ENCODE measurements around the gene TSPAN14.

DNA sequence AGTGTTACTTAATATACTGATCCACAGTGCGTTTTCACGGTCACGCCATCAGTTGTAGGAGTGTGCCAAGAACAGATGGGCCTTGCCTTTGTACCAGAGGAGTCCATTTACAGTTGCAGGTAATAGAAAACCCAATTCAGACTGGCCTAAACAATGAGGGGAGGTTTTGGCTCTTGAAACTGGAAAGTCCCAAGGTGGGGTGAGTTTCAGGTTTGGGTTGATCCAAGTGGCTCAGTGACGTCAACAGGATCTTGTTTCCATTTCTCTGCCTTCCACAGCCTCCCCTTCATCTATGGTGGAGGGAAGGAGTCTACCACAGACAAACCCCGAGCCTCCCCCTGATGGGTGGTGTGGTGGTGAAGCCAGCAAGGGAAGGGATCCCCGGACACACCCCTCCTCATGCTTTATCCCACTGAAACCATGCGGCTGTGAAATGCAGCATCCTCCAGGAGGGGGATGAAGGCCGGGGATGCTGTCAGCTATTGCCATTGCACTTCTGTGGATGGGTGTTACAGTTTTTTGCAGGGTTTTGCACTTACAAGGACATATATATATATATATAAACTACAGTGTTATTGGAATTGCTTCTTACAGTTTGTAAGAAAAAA lies 68.8 kb downstream of the TSPAN14 start:
- TF ChIP-seq, protein P1, sequence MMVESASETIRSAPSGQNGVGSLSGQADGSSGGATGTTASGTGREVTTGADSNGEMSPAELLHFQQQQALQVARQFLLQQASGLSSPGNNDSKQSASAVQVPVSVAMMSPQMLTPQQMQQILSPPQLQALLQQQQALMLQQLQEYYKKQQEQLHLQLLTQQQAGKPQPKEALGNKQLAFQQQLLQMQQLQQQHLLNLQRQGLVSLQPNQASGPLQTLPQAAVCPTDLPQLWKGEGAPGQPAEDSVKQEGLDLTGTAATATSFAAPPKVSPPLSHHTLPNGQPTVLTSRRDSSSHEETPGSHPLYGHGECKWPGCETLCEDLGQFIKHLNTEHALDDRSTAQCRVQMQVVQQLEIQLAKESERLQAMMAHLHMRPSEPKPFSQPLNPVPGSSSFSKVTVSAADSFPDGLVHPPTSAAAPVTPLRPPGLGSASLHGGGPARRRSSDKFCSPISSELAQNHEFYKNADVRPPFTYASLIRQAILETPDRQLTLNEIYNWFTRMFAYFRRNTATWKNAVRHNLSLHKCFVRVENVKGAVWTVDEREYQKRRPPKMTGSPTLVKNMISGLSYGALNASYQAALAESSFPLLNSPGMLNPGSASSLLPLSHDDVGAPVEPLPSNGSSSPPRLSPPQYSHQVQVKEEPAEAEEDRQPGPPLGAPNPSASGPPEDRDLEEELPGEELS (CRISPR knock-in tag; IDR thresholded peaks at IDR 0.05): no peak
- TF ChIP-seq, protein P2, sequence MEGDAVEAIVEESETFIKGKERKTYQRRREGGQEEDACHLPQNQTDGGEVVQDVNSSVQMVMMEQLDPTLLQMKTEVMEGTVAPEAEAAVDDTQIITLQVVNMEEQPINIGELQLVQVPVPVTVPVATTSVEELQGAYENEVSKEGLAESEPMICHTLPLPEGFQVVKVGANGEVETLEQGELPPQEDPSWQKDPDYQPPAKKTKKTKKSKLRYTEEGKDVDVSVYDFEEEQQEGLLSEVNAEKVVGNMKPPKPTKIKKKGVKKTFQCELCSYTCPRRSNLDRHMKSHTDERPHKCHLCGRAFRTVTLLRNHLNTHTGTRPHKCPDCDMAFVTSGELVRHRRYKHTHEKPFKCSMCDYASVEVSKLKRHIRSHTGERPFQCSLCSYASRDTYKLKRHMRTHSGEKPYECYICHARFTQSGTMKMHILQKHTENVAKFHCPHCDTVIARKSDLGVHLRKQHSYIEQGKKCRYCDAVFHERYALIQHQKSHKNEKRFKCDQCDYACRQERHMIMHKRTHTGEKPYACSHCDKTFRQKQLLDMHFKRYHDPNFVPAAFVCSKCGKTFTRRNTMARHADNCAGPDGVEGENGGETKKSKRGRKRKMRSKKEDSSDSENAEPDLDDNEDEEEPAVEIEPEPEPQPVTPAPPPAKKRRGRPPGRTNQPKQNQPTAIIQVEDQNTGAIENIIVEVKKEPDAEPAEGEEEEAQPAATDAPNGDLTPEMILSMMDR (IDR thresholded peaks at IDR 0.05): no peak
- TF ChIP-seq, protein P3, sequence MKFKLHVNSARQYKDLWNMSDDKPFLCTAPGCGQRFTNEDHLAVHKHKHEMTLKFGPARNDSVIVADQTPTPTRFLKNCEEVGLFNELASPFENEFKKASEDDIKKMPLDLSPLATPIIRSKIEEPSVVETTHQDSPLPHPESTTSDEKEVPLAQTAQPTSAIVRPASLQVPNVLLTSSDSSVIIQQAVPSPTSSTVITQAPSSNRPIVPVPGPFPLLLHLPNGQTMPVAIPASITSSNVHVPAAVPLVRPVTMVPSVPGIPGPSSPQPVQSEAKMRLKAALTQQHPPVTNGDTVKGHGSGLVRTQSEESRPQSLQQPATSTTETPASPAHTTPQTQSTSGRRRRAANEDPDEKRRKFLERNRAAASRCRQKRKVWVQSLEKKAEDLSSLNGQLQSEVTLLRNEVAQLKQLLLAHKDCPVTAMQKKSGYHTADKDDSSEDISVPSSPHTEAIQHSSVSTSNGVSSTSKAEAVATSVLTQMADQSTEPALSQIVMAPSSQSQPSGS (CRISPR knock-in tag; IDR thresholded peaks at IDR 0.05; ENCODE audit: borderline replicate concordance, low read depth): no peak
- TF ChIP-seq CREB1 (CRISPR knock-in tag; IDR thresholded peaks at IDR 0.05) (no peak), JUN (CRISPR knock-in tag; IDR thresholded peaks at IDR 0.05) (no peak), MYBL2 (CRISPR knock-in tag; IDR thresholded peaks at IDR 0.05) (no peak), ZNF121 (CRISPR knock-in tag; IDR thresholded peaks at IDR 0.05) (no peak), IRF2 (CRISPR knock-in tag; IDR thresholded peaks at IDR 0.05; ENCODE audit: borderline replicate concordance, low read depth) (no peak), SP1 (CRISPR knock-in tag; conservative IDR thresholded peaks at IDR 0.05) (no peak), TCF7 (CRISPR knock-in tag; IDR thresholded peaks at IDR 0.05; ENCODE audit: low read depth) (no peak), ZNF232 (CRISPR knock-in tag; IDR thresholded peaks at IDR 0.05) (no peak)
- TF ChIP-seq, protein P4, sequence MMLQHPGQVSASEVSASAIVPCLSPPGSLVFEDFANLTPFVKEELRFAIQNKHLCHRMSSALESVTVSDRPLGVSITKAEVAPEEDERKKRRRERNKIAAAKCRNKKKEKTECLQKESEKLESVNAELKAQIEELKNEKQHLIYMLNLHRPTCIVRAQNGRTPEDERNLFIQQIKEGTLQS (CRISPR knock-in tag; conservative IDR thresholded peaks at IDR 0.05): no peak
- TF ChIP-seq, protein P5, sequence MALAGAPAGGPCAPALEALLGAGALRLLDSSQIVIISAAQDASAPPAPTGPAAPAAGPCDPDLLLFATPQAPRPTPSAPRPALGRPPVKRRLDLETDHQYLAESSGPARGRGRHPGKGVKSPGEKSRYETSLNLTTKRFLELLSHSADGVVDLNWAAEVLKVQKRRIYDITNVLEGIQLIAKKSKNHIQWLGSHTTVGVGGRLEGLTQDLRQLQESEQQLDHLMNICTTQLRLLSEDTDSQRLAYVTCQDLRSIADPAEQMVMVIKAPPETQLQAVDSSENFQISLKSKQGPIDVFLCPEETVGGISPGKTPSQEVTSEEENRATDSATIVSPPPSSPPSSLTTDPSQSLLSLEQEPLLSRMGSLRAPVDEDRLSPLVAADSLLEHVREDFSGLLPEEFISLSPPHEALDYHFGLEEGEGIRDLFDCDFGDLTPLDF (CRISPR knock-in tag; IDR thresholded peaks at IDR 0.05): no peak

Measured in WTC11 (cell line).